Measurements from ENCODE around the gene GALE. TPM values are rescaled to one million over a fixed set of nuclear protein-coding genes. Genes with fewer than 3 reads are reported as not detected.
A peak's percentile ranks its signal among the peaks of the same experiment; 100 is the strongest.

GALE gene
- total and polyA plus RNA-seq, 11 donors: 6.2 to 20.8 (median 9.9) TPM

- Histone ChIP-seq H3K4me3 (no peak overlapping the region), H3K9me3 (no peaks in the 10 kb centered on the region), H3K36me3 (peaks cover 0 to 77% (median 63%) of the 10 kb centered on the region in 9 donors), H3K27ac (peak overlapping the region in 1 of 12 donors; percentile 69), H3K4me1 (peaks cover 0 to 31% (median 0%) of the 10 kb centered on the region in 12 donors), H3K27me3 (no peaks in the 10 kb centered on the region)
- TF ChIP-seq POLR2A (IDR thresholded peaks at IDR 0.05) (no peak), CTCF (IDR thresholded peaks at IDR 0.05) (peak; percentile 21 to 65 (median 52))
- intact Hi-C loops (cut with DNase I): loop anchor here in 5 of 10 donors (5.0 to 10.0 kb wide), 3 partner anchors 56 to 106 kb away; partner anchors contain the start of genes FUCA1 (in 3 of the 5) and CNR2 (in 1 of the 5)
- ATAC-seq (peak in 3 of 4 donors; percentile 73 to 80 (median 79)), DNase-seq (peak in 2 of 5 donors; percentile 28 to 40)
- WGBS, 4 donors: 71 to 79% (median 73%) methylated on average over 3 of the region's 3 CpGs
These were observed 10.4 kb upstream of the GALE start for GRCh38 chr1:23810818-23811540.

GRCh38 chr1:23809751-23810171 is 9.2 kb upstream of the GALE start:
- Histone ChIP-seq H3K27ac (peak overlapping the region in 1 of 12 donors; percentile 69), H3K4me3 (no peak overlapping the region), H3K36me3 (peaks cover 0 to 69% (median 51%) of the 10 kb centered on the region in 9 donors), H3K9me3 (no peaks in the 10 kb centered on the region), H3K4me1 (peaks cover 0 to 31% (median 0%) of the 10 kb centered on the region in 12 donors), H3K27me3 (no peaks in the 10 kb centered on the region)
- intact Hi-C loops (cut with DNase I): loop anchor here in 7 of 10 donors (2.0 to 10.0 kb wide), 6 partner anchors 55 to 215 kb away; partner anchors contain the start of genes FUCA1 (in 5 of the 7) and CNR2 (in 1 of the 7)
- DNase-seq: peak; percentile 72 to 85 (median 76)
- 19 to 28% (median 22%) methylated on average over 6 of the region's 6 CpGs for WGBS, 4 donors
- ATAC-seq: peak; percentile 67 to 93 (median 85)
- peak; percentile 60 to 90 (median 74) for TF ChIP-seq CTCF (IDR thresholded peaks at IDR 0.05)
- TF ChIP-seq POLR2A (IDR thresholded peaks at IDR 0.05): no peak

GRCh38 chr1:23807453-23807852 is 6.9 kb upstream of the GALE start:
- H3K4me3 ChIP-seq: no peak overlapping the region
- peaks cover 0 to 31% (median 0%) of the 10 kb centered on the region in 12 donors for H3K4me1 ChIP-seq
- H3K27ac ChIP-seq: peak overlapping the region in 1 of 12 donors; percentile 10
- H3K27me3 ChIP-seq: no peaks in the 10 kb centered on the region
- intact Hi-C loops (cut with DNase I): loop anchor here in 4 of 10 donors (5.0 to 10.0 kb wide), 3 partner anchors 57 to 217 kb away; partner anchors contain the start of gene FUCA1 (in 2 of the 4)
- TF ChIP-seq CTCF (IDR thresholded peaks at IDR 0.05) (no peak), POLR2A (IDR thresholded peaks at IDR 0.05) (no peak)
- WGBS, 4 donors: 53 to 62% (median 56%) methylated on average over 3 of the region's 3 CpGs
- DNase-seq (no peak), ATAC-seq (no peak)
- H3K36me3 ChIP-seq: peaks cover 0 to 57% (median 42%) of the 10 kb centered on the region in 9 donors
- no peaks in the 10 kb centered on the region for H3K9me3 ChIP-seq

GRCh38 chr1:23806280-23806679 is 5.7 kb upstream of the GALE start:
- no peak for DNase-seq
- Histone ChIP-seq H3K27me3 (no peaks in the 10 kb centered on the region), H3K4me1 (peaks cover 0 to 34% (median 7%) of the 10 kb centered on the region in 12 donors), H3K27ac (no peak overlapping the region), H3K9me3 (no peaks in the 10 kb centered on the region), H3K4me3 (no peak overlapping the region), H3K36me3 (peaks cover 0 to 46% (median 32%) of the 10 kb centered on the region in 9 donors)
- intact Hi-C loops (cut with DNase I): loop anchor here in 4 of 10 donors (5.0 to 10.0 kb wide), 3 partner anchors 59 to 219 kb away; partner anchors contain the start of gene FUCA1 (in 2 of the 4)
- TF ChIP-seq POLR2A (IDR thresholded peaks at IDR 0.05): no peak
- no peak for TF ChIP-seq CTCF (IDR thresholded peaks at IDR 0.05)
- WGBS, 4 donors: 75 to 81% (median 76%) methylated on average over 6 of the region's 6 CpGs
- no peak for ATAC-seq
